SJCRH30 (cell line): Measurements from ENCODE around the gene GRIK4. TPM values are rescaled to one million over a fixed set of nuclear protein-coding genes. Genes with fewer than 3 reads are reported as not detected.

ENCODE experiments used
- DNase-seq, 2 experiments: peaks; one replicate each; pipeline ENCODE4 v3.0.0-alpha.2; 2015 to 2020
- H3K27ac ChIP-seq: fragments of 250-450 bp; sonication (Bioruptor Pico); 2 replicates; pipeline ENCODE4 v1.5.1; 2020; ENCODE audit warnings: mild to moderate bottlenecking, moderate library complexity
- H3K27me3 ChIP-seq: fragments of 250-450 bp; sonication (Bioruptor Pico); 2 replicates; pipeline ENCODE4 v1.5.1; 2020; ENCODE audit warnings: mild to moderate bottlenecking, moderate library complexity
- H3K36me3 ChIP-seq: fragments of 250-450 bp; sonication (Bioruptor Pico); 2 replicates; pipeline ENCODE4 v1.5.1; 2020; ENCODE audit warnings: mild to moderate bottlenecking, moderate library complexity
- H3K4me1 ChIP-seq: fragments of 250-450 bp; sonication (Bioruptor Pico); 2 replicates; pipeline ENCODE4 v1.5.1; 2020; ENCODE audit warnings: mild to moderate bottlenecking, moderate library complexity
- H3K4me3 ChIP-seq: fragments of 250-450 bp; sonication (Bioruptor Pico); 2 replicates; pipeline ENCODE4 v1.5.1; 2020; ENCODE audit warnings: mild to moderate bottlenecking, moderate library complexity
- H3K9me3 ChIP-seq: fragments of 250-450 bp; sonication (Bioruptor Pico); replicated peaks from 2 replicates; pipeline ENCODE4 v1.5.1; 2020; ENCODE audit warnings: mild to moderate bottlenecking, moderate library complexity
- total RNA-seq: library from RNA; depleted of rRNA; stranded (reverse); fragments of >200 nt; shearing (Covaris generic); gene quantifications from 2 replicates; pipeline ENCODE4 v1.2.3, GENCODE V29; 2014

The GRIK4 gene
- total RNA-seq, 1 experiment from 2014 or later = not detected

DNA sequence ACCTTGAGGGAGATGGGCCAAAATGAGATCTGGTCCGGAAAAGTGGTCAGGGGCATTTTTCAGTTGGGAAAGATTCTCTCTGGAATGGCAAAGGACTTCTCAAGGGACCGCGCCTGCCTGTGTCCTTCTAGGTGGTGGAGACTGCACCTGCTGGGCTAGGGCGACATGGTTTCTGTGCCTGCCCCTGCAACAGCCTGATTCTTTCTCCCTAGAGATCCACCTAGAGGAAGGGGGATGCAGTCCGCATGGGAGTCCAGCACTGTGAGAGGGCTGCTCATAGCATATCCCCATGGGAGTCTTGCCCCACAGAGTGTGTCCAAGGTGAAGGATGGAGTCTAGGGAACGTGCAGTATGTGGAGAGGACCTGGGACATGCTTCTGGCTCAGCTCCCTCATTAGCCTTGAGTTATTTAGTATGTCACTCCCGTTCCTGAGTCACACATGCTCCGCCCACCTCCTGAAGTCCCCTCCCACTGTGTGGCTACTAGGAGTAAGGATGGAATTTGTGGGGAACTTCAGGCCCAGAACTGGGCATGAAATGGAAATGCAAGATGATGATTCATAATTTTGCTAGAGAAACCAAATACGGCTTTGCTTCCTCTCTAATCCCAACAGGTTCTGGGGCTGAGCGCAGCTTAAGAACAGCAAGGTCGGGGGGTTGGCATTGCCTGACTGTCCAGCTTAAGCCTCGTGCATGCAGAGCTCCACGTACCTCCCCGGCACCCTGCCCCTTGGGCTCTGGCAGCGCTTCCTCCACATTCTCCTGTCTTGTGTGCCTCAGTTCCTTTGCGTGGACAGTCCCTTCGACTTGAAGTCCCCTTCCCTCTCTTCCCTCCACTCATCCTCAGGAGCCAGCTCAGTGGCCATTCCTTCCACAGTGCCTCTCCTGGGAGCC lies 35.0 kb downstream of the GRIK4 start:
- DNase-seq = peak; percentile 45 to 47
- Histone ChIP-seq H3K27me3 (no peaks in the 10 kb centered on the region), H3K27ac (no peak overlapping the region), H3K36me3 (no peaks in the 10 kb centered on the region), H3K4me3 (no peak overlapping the region), H3K4me1 (peaks cover 15% of the 10 kb centered on the region), H3K9me3 (no peaks in the 10 kb centered on the region)

DNA sequence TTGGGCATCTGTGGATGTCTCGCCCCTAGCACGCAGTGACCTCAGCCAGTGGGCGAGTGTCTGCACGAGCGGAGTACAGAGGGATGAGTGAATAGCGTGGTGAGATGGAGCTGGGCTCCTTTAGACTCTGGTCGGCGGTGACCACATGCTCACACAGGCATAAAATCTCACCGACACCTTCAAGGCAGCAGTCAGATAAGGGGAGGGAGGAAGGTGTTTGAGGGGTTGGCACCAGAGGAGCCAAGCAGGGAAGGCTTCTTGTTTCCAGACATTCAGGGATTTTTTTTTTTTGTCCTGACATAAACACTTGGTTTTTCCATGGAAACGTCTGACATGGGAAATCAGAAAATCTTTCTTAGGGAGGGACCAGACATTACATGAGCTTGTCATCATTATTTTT lies 35.8 kb downstream of the GRIK4 start:
- Histone ChIP-seq H3K27me3 (no peaks in the 10 kb centered on the region), H3K27ac (no peak overlapping the region), H3K36me3 (no peaks in the 10 kb centered on the region), H3K9me3 (no peaks in the 10 kb centered on the region), H3K4me1 (peaks cover 15% of the 10 kb centered on the region), H3K4me3 (no peak overlapping the region)
- no peak for DNase-seq

DNA sequence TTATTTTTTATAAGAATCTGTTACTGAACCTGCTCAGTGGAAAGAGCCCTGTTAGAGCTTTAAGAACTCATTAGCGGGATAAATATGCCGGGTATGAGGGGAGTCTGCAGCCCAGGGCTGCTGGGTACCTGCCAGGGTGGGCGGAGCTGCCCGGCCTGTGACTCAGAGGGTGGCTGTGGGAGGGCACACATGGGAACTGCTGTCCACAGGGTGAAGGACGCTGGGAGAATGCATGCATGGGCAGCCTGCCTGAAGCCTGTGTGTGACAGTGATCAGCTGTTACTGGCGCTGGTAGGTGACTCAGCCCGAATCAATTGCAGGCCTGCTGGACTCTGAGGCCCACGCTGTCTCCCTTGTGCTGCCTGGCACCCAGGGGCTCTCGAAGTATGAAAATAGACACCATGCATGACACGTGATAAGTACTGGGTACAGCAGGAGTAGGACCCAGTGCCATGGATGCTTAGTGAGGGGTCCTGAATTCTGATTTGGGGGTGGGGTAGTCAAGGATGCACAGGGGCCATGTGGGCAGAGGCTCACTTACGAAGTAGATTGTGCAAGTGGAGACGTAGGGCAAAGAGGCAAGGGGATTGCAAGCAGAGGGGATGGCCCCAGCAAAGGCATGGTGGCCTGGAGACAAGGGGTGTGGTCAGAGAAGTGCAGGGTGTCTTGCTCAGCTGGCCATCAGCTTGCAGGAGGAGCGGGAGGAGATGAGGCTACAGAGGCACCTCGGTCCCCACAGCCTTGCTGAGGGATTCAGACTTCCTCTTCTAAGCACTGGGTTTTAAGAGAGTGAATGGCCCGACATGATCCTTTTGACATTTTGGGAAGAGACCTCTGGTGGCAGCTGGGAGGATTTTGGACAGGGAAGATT lies 36.5 kb downstream of the GRIK4 start:
- peak; percentile 79 to 84 for DNase-seq
- no peaks in the 10 kb centered on the region for H3K27me3 ChIP-seq
- no peaks in the 10 kb centered on the region for H3K36me3 ChIP-seq
- H3K4me3 ChIP-seq = no peak overlapping the region
- H3K4me1 ChIP-seq = peaks cover 15% of the 10 kb centered on the region
- peak overlapping the region; percentile 28 for H3K27ac ChIP-seq
- no peaks in the 10 kb centered on the region for H3K9me3 ChIP-seq

DNA sequence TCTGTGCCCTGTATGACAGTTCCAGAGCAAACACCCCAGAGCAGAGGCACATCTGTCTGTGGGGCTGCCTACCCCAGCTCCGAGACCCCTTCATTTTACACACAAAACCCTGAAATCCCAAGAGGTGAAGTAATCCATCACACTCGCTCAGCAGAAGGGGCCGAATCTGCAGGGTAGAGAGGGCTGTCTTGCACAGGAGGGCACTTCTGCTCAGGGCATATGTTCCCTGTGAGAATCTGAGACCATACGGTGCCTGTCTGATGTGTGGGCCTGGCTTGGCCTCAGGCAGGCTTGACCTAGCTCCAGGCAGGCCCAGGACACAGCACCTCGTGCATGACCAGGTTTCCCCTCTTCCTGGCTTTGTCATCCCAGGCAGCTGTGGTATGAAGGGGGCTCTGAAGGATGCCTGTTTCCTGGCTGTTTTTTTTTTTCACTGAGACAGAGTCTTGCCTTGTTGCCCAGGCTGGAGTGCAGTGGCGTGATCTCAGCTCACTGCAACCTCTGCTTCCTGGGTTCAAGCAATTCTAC lies 37.2 kb downstream of the GRIK4 start:
- Histone ChIP-seq H3K4me3 (no peak overlapping the region), H3K27ac (no peak overlapping the region), H3K9me3 (no peaks in the 10 kb centered on the region), H3K27me3 (no peaks in the 10 kb centered on the region), H3K4me1 (peaks cover 15% of the 10 kb centered on the region), H3K36me3 (no peaks in the 10 kb centered on the region)
- no peak for DNase-seq

DNA sequence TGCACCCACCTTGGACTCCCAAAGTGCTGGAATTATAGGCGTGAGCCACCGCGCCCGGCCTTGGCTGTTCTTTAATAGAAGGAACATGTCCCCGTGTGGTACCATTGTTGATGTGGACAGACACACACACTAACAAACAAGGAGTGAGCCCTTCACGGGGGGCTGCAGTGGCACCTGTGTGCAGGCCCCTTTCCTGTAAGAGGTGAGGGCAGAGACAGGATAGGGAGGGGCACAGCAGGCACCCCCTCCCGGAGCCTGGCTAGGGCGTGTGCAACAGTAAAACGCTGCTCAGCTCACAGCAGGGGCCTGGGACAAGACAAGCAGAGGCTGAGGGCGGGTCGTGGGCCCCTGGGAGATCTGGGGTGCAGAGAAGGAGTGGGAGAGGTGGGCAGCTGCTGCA lies 37.8 kb downstream of the GRIK4 start:
- H3K36me3 ChIP-seq = no peaks in the 10 kb centered on the region
- H3K27me3 ChIP-seq = no peaks in the 10 kb centered on the region
- DNase-seq = no peak
- no peak overlapping the region for H3K27ac ChIP-seq
- H3K4me3 ChIP-seq = no peak overlapping the region
- H3K4me1 ChIP-seq = peaks cover 15% of the 10 kb centered on the region
- no peaks in the 10 kb centered on the region for H3K9me3 ChIP-seq

DNA sequence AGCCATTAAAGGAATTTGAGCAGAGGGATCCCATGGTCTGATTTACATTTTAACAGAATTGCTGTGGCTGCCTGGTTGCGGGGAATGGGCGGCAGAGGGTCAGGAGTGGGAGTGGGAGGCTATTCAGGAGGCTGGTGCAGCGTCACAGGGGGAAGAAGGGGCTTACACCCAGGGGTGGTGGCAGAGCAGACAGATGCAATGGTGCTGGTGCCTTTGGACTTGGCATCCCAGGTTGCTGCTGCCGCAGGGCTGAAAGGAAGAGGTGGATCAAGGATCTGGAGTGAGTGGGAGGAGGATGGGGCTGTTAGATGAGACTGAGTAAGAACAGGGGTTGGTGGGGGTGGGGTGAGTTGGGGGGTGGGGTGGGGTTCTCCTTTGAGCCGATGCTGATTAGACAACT lies 38.5 kb downstream of the GRIK4 start:
- Histone ChIP-seq H3K36me3 (no peaks in the 10 kb centered on the region), H3K27ac (no peak overlapping the region), H3K4me1 (peaks cover 15% of the 10 kb centered on the region), H3K4me3 (no peak overlapping the region), H3K9me3 (no peaks in the 10 kb centered on the region), H3K27me3 (no peaks in the 10 kb centered on the region)
- no peak for DNase-seq

DNA sequence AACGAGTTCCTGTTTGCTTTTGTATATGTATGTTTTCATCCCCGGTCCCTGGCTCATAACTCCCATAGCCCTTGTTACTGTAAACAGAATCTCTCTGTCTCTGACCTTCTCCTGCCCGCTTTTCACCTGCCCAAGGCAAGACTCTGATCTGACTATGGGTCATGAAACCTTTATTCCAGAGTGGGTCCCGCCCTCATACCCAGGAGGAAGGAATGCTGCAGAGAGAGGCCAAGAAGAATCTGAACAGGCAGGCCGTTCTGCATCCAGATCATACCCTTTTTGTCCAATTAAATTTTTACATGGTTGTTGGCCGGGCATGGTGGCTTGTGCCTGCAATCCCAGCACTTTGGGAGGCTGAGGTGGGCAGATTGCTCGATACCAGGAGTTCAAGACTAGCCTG lies 39.6 kb downstream of the GRIK4 start:
- Histone ChIP-seq H3K9me3 (no peaks in the 10 kb centered on the region), H3K36me3 (no peaks in the 10 kb centered on the region), H3K27me3 (no peaks in the 10 kb centered on the region), H3K4me3 (no peak overlapping the region), H3K27ac (no peak overlapping the region), H3K4me1 (peaks cover 15% of the 10 kb centered on the region)
- no peak for DNase-seq

DNA sequence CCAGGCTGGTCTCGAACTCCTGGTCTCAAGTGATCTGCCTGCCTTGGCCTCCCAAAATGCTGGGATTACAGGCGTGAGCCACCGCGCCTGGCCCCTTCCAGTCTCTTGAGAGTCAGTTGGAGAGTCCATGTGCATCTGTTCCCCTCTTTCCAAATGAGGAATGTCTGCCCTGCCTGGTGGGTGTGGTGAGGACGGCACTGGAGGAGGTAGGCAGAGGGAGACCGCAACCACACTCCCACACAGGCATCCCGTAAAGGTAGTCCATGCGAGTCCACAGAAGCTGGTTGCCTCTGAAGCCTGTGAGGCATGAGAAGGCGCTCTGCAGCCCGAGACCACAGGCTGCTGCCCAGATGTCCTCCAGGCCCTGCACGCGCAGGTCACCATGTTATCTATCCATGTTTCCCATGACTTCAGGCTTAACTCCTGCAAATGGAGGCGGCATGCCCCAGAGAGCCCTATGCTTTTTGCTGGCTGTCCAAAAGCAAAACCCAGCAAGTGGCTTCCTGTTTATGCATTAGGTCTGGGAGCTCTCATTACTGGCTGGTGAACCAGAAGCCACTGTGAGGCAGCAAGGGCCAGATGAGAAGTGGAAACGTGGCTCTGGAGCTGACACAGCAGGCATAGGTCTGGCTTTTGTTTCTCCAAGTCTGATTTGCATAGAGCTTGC lies 43.4 kb downstream of the GRIK4 start:
- Histone ChIP-seq H3K27ac (no peak overlapping the region), H3K36me3 (no peaks in the 10 kb centered on the region), H3K4me1 (no peaks in the 10 kb centered on the region), H3K27me3 (no peaks in the 10 kb centered on the region), H3K4me3 (no peak overlapping the region), H3K9me3 (no peaks in the 10 kb centered on the region)
- no peak for DNase-seq

DNA sequence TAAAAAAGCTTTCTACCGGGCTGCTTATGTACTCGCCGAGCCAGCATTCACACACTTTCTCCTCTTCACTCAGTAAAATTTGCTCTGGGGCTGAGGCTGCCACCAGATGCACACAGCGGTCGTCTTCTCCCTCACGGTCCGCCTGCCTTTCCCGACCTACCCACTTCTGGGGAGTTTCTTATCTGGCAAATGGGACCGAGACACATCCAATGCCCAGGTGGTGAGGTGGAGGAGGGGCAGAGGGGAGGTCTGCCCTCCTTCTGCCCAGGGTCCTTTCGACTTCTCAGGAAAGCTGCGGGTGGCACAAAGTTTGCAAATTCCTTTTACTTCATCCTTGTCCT lies 43.9 kb downstream of the GRIK4 start:
- H3K36me3 ChIP-seq = no peaks in the 10 kb centered on the region
- H3K4me1 ChIP-seq = no peaks in the 10 kb centered on the region
- no peak for DNase-seq
- H3K27me3 ChIP-seq = no peaks in the 10 kb centered on the region
- H3K27ac ChIP-seq = no peak overlapping the region
- no peak overlapping the region for H3K4me3 ChIP-seq
- H3K9me3 ChIP-seq = no peaks in the 10 kb centered on the region

DNA sequence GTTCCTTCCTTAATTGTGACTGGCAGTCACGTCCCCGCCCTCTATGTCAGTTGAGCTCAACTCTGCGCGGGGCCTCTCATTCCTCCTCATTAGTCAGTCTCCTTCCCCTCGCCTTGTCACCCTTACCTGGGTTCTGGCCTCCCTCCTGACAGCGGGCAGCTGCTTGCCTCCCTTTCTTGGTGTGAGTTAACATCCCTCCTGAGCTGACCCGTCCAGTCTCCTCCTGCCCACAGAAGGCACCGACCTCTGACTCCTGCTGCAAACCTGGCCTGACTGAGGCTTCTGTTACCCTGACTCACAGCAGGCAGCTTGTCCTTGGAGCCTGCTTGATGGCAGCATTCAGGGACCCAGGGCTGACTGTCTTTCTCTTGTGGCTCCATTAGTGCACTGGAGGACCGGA lies 45.2 kb downstream of the GRIK4 start:
- no peak overlapping the region for H3K27ac ChIP-seq
- no peaks in the 10 kb centered on the region for H3K36me3 ChIP-seq
- no peaks in the 10 kb centered on the region for H3K9me3 ChIP-seq
- H3K27me3 ChIP-seq = no peaks in the 10 kb centered on the region
- no peak overlapping the region for H3K4me3 ChIP-seq
- no peak for DNase-seq
- no peaks in the 10 kb centered on the region for H3K4me1 ChIP-seq

DNA sequence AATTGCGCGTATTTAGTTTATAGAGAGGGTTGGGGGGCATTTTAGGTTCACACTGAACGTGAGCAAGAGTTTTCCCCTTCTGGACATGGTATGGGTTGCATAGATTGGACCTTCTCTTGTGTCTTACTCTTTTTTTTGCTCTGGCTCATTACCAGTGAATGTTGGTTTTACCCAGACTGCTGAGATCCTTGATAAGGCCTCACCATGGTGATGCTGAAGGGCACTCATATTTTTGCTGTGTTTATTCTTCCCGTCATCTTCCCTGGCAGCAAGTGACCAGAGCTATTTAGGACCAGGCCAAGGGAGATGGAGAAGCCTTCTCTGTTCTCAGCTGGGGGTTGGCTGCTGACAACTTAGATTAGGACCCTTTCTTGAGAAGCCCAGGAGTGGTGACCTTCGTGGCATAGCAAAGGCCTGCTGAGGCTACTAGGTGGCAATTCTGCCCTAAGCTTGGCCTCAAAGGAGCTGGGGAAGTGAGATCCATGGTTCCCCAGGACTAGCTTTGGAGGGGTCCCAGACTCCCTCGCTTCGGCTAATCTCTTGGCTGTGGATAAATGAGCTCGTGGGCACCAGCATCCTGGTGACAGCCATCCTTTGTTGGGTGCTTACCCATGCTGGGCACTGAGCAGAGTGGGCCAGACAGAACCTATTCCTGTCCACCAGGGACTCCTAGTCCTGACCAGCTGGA lies 47.3 kb downstream of the GRIK4 start:
- H3K27me3 ChIP-seq = no peaks in the 10 kb centered on the region
- no peaks in the 10 kb centered on the region for H3K9me3 ChIP-seq
- no peak for DNase-seq
- H3K4me1 ChIP-seq = no peaks in the 10 kb centered on the region
- no peaks in the 10 kb centered on the region for H3K36me3 ChIP-seq
- no peak overlapping the region for H3K27ac ChIP-seq
- no peak overlapping the region for H3K4me3 ChIP-seq

DNA sequence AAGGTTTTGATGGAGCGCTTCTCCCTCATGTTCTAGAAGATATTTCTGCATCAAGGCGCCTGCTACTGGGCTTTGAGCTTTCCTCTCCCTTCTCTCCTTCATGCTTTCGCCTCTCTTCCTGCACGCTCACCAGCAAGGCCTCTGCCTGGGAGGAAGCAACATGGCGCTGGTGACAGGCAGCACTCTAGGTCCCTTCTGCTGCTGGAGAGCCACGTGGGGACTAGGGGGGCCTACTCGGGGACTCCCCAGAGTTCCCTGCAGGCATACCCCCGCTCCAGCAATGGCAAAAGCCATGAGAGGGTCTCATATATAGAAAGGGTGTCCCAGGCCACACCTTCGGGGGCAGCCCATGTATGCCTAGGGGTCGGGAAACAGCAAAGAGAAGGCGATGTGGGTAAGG lies 49.7 kb downstream of the GRIK4 start:
- Histone ChIP-seq H3K4me3 (no peak overlapping the region), H3K4me1 (no peaks in the 10 kb centered on the region), H3K27me3 (no peaks in the 10 kb centered on the region), H3K36me3 (no peaks in the 10 kb centered on the region), H3K27ac (no peak overlapping the region), H3K9me3 (no peaks in the 10 kb centered on the region)
- DNase-seq = no peak

DNA sequence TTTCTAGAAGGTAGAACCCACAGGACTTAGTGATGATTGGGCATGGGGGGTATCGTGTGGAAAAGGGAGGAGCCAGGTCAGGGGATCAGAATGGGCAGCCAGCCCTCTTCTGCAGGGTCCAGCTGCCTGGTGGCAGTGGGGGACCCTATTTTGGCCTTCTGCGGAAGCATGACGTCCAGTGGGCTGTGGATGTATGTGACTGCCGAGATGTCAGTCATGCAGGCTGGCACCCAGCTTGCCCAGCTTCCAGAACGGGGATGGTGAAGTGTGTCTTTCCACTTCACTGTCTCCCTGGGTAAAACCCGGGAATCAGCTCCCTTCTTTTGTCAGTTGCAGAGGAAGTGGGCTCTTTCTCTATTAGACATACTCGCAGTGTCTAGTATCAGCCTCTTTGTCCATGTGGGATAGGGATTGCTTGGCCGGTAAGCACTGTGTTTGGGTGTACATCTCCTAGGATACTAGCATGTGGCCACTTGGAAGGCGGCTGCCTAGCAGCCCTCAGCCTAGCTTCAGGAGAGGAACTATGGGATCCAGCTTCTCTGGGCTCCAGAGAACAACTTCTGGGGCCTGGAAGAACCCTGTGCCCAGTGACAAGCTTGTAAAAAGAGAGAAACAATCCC lies 51.4 kb downstream of the GRIK4 start:
- no peak overlapping the region for H3K4me3 ChIP-seq
- no peak for DNase-seq
- H3K27ac ChIP-seq = no peak overlapping the region
- H3K36me3 ChIP-seq = no peaks in the 10 kb centered on the region
- H3K27me3 ChIP-seq = no peaks in the 10 kb centered on the region
- H3K4me1 ChIP-seq = no peaks in the 10 kb centered on the region
- H3K9me3 ChIP-seq = no peaks in the 10 kb centered on the region
